Measurements from ENCODE around the gene AUTS2. TPM values are rescaled to one million over a fixed set of nuclear protein-coding genes. Genes with fewer than 3 reads are reported as not detected.

Gene AUTS2
- total RNA-seq, 1 experiment from 2014 or later: 4.6 TPM

DNA sequence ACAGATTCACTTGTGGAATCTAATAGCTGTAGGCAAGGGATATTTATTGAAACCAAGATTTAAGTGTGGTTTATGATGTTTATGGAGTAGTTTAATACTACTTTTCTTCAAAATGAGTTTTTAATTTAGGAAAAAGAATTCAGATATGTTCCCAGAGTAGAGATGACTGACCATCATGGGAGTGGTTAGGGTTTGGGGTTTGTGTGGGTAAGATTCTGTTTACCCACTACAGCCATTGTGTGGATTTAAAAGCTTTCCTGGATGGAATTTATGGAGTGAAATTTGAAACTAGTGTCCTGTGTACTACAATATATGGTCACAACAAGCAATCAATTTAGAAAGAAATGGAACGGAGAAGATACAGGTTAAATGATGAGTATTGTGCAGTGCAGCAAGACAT, 453.5 kb downstream of the AUTS2 start:
- no peak for DNase-seq (ENCODE audit: low read depth)

DNA sequence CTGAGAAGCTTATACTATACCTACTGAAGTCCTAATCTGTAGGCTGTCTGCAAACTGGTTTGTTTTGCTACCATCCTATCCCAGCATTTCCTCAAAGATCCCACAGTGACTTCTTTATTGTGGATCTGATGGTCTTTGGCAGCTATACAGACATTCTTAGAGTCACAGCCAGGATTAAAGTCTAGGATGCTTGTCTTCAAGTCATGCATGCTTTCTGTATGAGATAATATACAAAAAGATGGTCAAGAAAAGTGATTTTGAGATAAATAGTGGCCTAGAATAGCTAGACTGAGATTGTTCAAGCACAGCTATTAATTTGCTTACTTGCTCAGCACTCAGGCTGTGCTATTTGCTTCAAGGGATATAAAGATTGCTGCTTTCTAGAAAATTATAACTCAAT, 454.4 kb downstream of the AUTS2 start:
- no peak for DNase-seq (ENCODE audit: low read depth)

DNA sequence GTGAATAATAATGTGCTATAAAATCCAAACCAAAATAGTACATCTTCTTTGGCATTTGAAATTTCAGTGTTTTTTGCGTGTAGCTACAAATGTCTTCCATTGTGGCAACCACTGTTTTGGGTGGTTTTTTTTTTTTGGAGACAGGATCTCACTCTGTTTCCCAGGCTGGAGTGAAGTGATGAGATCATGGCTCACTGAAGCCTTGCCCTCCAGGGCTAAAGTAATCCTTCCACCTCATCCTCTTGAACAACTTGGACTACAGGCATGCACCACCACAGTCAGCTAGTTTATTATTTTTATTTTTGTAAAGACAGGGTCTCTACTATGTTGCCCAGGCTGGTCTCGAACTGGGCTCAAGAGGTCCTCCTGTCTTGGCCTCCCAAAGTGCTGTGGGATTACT, 455.1 kb downstream of the AUTS2 start:
- DNase-seq (ENCODE audit: low read depth): no peak

DNA sequence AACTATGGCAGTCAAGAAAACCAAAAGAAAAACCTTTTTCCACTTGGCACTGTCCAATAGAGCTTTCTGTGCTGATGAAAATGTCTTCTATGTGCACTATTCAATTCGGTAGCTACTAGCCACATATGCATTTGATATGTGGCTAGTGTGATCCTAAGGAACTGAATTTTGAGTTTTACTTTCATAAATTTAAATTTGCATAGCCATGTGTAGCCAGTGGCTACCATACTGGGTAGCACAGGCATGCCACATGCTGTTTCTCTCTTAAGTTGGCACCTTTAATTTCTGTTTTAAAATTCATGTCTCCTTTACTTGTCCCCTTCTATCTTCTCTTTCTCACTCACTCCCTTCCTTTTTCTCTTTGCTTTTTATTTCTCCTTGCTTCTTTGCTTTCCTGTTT, 455.7 kb downstream of the AUTS2 start:
- no peak for DNase-seq (ENCODE audit: low read depth)

DNA sequence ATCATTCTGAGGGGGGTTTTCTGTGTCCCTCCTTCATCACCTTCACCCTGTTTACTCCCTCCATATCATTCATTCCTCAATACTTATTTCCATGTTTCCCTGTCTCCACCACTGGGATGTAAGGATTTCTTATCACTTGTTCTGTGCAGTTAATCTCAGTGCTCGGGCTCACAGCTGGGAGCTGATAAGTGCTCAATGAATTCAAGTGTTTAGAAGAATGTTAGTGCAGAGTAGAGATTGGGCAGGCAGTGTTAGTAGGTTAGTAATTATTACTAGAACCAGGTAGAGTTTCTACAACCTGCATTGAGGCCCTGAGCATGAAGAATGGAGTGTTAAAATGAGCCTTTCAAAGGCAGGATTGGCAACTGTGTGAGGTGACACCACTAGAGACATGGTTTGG, 458.1 kb downstream of the AUTS2 start:
- DNase-seq (ENCODE audit: low read depth): no peak

DNA sequence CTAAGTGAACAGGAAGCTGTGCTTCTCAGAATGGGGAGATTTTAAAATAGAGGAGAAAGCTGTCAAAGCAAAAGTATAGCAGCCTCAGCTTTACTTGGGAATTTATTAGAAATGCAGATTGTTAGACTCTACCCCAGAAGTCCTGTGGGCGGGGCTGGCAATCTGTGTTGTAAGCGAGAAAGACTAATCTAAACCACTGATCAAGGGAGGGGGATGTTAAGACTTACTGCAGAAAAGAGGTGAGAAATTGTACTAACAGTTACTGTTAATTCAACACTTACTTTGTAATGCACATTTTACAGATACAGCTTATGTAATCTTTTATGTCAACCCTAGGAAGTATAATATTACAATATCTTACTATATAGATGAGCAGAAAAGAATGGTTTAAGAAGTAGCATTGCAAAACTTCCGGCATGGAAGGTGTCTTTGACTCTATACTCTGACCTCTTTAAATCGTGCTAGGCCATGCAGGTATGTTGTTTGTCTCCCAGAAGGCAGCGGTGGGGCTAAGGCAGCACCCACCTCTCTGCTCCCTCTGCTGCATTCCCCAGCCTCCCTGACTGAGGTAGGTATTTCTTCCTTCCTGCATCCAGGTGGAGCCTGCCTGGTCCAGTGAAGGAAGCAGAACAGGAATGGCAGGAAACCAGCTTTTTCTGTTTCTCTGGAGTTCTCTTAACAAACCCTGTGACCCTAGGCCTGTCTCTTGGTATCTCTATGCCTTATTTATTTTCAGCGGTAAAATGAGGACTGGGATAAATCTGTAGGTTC, 462.2 kb downstream of the AUTS2 start:
- no peak for DNase-seq (ENCODE audit: low read depth)

DNA sequence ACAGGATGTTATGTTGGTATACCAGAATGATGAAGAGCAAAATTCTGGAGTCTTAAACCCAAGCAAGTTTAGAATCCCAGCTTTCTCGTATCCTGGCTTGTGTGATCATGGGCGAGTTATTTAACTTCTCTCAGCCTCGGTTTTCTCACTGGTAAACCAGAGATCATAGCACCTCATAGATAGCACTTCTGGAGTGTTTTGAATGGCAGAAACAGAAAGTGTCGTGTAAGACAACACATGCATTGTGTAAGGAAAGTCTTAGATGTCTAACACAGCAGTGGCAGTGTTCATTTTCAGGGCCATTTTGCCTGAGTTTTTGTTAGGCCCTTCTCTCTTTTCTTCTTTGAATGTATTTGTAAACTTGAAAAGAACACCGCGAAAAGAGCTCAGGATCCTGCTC, 465.1 kb downstream of the AUTS2 start:
- no peak for DNase-seq (ENCODE audit: low read depth)

DNA sequence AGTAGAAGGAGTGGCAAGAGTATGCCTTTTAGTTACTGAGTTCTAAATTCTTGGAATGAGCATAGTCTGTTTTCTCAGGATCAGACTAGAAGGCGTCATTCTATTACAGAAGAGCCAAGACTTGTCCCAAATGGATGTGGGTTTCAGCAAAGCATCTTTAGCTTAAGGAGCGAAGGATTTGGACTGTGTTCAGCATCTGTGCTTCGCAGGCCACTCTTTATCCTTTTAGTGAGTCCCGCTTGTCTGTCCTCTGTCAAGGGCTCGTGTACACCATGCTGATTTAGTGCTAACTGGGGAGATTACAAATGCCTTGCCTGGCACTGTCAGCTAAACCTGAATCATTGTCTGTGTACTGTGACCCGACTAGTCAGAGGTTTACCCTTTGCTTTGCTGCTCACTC, 465.7 kb downstream of the AUTS2 start:
- no peak for DNase-seq (ENCODE audit: low read depth)

DNA sequence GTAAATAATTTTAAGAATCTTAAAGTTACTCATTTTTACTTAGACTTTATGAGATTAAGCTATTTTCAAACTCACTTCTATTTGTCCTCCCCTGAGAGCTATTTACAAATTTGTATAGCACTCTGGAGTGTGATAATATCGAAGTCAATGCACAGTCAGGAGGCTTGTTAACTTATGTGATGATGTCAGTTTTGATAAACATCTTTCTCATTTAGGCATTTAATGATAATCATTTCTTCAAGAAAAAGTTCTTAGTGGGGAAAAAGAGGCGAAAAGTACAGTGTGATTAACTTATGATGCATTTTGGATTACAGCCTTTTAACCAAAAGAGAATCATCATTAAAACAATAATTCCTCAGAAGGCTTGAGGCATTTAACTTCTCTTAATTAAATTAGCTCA, 468.6 kb downstream of the AUTS2 start:
- DNase-seq (ENCODE audit: low read depth): no peak

DNA sequence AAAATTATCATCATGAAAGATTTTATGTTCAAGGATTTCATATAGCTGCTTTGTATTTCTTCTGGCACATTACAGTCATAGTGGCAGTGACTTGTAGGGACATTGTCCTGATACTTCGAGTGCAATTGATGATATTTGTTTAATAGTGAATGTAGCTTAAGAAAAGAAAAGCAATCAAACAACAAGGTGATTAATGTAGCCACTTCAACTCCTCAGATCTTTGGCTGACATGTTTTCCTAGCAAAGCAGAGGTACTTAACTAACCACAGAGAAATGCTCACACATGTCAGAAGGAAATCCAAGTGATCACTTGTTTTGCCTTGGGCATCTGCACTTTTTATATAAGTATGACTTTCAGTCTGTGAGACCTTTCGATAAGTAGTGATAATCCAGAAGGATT, 470.3 kb downstream of the AUTS2 start:
- no peak for DNase-seq (ENCODE audit: low read depth)

DNA sequence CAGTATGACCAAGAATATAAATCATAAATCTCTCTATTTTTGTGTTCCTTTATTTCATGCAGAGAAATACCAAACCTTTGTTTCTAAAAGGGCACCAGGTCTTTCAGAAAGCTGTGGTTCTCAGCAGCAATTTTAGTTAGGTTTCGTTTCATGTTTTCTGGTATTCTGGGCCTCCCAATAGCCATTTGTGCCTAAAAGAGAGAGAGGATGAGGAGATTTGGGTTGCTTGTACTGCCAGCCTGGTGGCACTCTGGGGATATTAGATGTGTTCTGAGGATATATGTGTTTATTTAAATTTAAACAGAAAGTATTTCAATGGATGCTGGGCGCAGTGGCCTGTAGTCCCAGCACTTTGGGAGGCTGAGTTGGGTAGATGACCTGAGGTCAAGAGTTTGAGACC, 471.7 kb downstream of the AUTS2 start:
- DNase-seq (ENCODE audit: low read depth): no peak

DNA sequence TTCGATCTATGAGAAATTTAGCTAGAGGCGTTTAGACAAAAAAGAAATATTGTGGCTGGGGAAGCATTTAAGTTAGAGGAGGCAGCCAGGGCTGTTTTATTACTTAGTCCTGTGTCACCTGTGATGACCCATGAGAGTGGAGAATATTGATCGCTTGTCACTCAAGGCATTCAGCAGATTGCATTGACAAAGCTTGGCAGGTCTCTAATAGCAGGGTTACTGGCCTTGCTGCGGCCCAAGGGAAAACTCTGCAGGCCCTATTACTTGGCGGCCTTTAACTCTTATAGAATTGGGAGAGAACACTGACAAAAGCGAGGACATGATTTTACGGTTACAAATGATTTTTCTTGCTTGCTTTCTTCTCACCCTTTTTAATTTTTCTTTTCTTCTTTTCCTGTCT, 473.5 kb downstream of the AUTS2 start:
- no peak for DNase-seq (ENCODE audit: low read depth)

DNA sequence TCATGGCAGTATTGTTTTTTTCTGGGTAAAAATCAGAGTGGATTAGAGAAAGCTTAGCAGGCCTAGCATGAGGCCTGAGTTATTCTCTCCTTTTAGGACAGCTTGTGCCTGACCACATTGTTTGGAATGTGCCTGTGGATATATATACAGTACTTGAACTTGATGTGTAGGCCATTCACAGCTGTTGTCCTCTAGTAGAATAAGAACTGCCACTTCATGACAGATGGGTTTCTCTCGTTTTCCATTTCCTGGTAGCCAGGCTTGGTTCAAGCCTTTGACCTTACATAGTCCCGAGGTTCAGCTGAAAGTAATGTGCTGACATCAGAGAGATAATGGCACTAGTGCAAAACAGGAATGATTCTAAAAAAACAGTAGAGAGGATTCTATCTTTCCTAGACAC, 473.9 kb downstream of the AUTS2 start:
- no peak for DNase-seq (ENCODE audit: low read depth)

DNA sequence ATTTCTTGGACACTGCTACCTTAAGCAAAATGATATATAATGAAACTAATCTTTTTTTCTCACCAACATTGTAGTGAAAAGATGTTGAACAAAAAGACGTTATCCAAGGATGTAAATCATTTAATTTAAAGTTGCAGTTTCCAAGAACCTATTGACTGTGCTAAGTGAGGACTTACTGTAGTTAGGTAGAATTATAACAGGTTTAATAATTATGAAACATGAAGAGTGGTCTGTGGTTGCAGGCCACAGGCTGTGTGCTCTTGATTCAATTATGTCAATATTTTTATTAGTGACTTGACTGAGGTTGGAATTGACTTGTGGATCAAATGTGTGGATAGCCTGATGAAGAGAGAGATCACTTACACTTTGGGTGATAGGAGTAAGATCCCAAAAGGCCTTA, 478.1 kb downstream of the AUTS2 start:
- DNase-seq (ENCODE audit: low read depth): no peak

DNA sequence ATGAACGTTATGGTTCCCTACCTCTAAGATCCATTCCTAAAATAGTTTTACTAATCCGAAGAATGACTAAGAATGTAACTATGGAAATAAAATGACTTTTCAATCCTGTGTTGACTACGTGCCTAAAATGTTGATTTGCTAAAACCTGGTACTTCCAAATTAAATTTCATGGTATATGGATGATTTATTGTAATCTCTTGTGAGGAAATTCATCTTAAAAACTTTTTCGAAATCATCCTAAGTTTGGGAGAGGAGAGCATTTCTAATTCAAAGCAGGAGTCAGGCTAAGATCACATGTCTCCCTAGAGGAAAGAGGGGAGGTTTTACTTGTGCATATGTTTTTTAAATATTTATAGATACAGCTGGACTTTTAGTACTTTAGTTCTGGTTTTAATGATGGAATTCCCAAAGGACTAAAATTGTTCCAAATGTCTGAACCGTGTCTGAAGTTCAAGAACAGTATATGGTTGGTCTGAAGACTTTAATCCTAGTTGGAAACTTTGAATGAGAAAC, 483.9 kb downstream of the AUTS2 start:
- DNase-seq (ENCODE audit: low read depth): no peak

DNA sequence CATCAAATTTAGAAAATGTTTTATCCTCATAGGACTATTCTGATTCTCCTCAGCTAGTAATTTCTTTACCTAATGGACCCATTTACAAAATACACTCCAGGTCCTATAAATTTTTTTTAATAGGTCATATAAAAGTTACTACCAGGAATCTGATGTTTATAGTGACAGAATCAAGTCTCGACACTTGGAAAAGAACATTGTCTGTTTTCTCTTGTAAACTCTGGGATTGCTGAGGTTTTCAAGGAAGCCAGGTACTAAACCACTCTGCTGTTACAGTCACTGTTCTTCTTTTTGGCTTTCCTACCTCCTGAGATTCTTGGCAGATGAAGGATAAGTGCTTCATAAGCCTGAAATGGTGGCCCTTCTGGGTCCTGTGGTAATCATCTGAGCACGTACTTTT, 493.1 kb downstream of the AUTS2 start:
- DNase-seq (ENCODE audit: low read depth): no peak

DNA sequence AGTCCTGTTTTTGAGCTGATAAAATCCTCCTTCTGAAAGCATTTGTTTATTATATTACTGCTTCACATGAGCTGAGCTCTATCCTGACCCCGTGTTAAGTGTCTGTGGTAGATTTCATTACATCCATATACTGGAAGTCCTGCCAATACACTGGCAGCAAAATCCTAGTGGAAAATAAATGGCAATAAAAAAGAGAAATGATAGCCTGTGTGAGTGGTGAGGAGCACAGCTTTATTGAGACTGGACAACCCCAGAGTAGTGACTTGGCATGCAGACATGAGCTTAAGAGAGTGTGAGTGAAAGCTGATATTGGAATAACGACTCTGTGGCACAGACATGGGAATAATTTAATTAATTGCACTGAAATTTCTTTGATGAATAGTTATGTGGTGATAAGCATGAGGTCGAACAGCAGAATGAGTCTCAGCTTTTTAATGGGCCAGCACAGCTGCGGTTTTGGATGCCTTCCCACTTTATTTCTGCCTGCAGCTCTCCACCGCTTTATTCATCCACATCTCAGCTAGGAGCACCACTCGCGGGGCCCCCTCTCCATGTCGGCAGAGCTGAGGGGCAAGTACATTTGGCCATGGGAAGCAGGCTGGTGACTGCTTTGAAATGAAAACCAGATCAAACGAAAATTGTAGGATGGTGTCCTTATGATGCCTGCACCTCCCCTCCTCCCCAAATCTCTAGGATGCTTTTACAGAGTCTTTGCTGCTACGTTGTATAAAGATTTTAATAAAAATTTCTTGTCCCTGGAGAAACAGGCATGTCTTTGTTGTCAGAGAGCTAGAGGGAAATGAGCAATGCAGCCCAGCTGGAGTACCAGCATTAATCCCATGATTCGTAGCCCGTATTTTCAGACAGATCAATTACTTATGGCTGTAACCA, 494.3 kb downstream of the AUTS2 start:
- DNase-seq (ENCODE audit: low read depth): peak; percentile 33

DNA sequence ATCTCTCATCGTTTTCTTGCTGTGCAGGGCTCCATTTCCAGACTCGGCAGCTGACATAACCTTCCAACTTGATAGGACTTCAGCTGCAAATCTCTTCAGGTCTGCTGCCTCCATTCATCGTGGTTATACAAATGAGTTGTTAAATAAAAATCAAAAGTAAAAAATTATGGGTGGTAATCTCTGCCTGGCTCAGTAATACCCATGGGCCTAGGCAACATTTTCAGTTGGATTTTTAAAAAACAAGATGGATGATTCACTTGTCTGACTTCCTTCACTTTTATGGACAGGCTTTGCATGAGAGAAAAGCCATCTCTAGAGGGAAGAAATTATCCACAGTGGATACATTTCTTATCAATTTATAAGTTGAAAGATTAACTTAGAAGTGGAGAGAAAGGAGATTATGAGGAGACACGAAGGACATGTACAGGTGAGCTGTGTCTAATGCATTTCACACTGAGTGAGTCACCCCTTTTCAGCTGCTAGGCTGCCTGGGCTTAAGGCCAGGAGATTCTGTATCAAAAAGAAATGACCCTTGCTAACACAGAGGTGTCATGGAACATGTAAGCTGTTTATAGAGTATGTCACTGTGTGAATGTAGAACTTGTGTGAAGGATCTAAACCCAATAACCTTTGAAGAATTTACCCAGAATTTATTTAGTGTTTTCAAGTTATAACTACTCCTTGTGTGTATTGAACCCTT, 495.1 kb downstream of the AUTS2 start:
- peak; percentile 4 for DNase-seq (ENCODE audit: low read depth)

DNA sequence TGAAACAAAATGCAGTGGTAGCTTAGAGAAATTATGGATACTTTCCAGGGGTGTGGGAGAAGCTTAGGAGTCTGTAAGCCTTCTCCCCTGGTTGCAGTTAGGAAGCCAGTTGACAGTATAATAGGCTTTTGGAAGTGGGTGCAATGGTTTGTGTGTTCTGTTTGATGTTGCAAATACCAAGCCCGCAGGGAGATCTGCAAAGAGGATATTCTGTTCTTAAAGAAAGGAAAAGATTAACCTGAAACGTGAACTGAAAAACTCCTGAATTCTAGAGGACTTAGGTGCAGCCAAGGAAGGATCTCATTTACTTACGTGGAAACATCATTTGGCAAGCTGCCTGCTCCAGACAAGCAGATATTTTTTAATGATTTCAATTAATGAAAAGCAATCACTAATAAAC, 496.6 kb downstream of the AUTS2 start:
- no peak for DNase-seq (ENCODE audit: low read depth)

DNA sequence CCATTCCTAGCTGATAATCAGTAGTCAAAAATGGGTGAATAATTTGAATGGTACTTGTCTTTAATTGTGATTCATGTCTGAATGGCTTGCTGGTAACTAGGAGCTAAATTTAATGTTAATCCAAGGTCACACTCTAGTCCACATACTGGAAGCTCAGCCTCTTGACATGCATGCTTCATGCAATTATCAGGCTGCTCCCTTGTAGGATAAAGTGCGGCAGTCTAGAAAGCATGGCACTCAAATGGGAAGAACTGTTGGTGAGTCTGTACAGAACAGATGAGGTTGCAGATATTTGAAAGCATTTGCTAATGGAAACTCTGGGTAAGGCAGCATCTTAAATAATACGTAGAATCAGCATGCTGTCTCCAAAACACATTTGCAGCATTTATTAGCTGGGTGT, 499.4 kb downstream of the AUTS2 start:
- no peak for DNase-seq (ENCODE audit: low read depth)

DNA sequence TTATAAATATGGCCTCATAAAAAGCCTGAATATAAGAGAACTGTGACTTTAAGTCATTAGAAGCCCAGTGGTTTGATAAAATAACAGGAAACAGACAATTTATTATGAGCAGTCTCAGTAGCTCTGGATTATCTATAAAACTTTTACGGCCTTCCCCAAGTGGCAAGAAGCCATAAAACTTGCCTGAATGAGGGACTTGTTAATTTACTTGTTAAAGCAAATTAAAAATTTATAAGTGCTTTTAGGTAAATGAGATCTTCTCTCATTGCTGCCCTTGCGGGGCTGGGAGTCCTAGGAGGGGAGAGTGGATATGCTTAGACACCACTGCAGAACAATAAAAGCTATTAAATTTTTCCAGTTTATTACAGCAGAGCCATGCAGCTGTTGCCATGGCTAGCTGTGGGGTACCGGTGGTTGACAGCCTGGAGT, 499.9 kb downstream of the AUTS2 start:
- DNase-seq (ENCODE audit: low read depth): no peak

Measured in HT1080 (cell line).